ENCODE results near the gene PTN.

- TF ChIP-seq CTCF (conservative IDR thresholded peaks at IDR 0.05 in 1 of 2, IDR thresholded peaks at IDR 0.05 in 1 of 2; ENCODE audit: low read depth in 1 of 2, low read length in 2 of 2) = no peak
- no peak for TF ChIP-seq EZH2 (IDR thresholded peaks at IDR 0.05; ENCODE audit: low read length, missing control alignments)
Measured at GRCh38 chr7:137203351-137203750, 140.2 kb downstream of the PTN start.
